ENCODE data around the gene MAPKAP1.
A peak's percentile ranks its signal among the peaks of the same experiment; 100 is the strongest.

Gene MAPKAP1

GRCh38 chr9:125411171-125411756 is 295.7 kb downstream of the MAPKAP1 start:
- H2AFZ ChIP-seq (ENCODE audit: low read depth, low read length): no peak overlapping the region
- H3K27me3 ChIP-seq (ENCODE audit: insufficient read depth, low read length, poor library complexity): no peaks in the 10 kb centered on the region
- no peak overlapping the region for H3K4me2 ChIP-seq (ENCODE audit: insufficient read depth, low read length)

GRCh38 chr9:125410522-125410894 is 296.5 kb downstream of the MAPKAP1 start:
- Histone ChIP-seq H3K27me3 (ENCODE audit: insufficient read depth, low read length, poor library complexity) (no peaks in the 10 kb centered on the region), H2AFZ (ENCODE audit: low read depth, low read length) (0 out of 2 replicates have a peak overlapping the region, but pooled peaks have one; percentile 43), H3K4me2 (ENCODE audit: insufficient read depth, low read length) (no peak overlapping the region), H3K9ac (ENCODE audit: low read depth, low read length) (no peak overlapping the region), H3K36me3 (ENCODE audit: insufficient read depth, low read length) (no peaks in the 10 kb centered on the region), H4K20me1 (ENCODE audit: insufficient read depth, low read length) (peaks cover 7% of the 10 kb centered on the region; the same call in 1 of the 2 replicates), H3K4me1 (ENCODE audit: insufficient read depth, low read length) (peaks cover 19% of the 10 kb centered on the region), H3K9me3 (ENCODE audit: insufficient read depth, low read length, severe bottlenecking) (no peaks in the 10 kb centered on the region), H3K4me3 (ENCODE audit: low read depth in 1 of 2, low read length in 2 of 2) (no peak overlapping the region), H3K27ac (ENCODE audit: low read length) (no peak overlapping the region), H3K79me2 (ENCODE audit: insufficient read depth, low read length) (no peaks in the 10 kb centered on the region)
- DNase-seq (no peak), ATAC-seq (ENCODE audit: insufficient read depth, low read depth) (no peak)
- no peak for TF ChIP-seq EZH2 (IDR thresholded peaks at IDR 0.05; ENCODE audit: borderline replicate concordance, low read depth, low read length, severe bottlenecking)

More at GRCh38 chr9:125411171-125411756, 295.7 kb downstream of the MAPKAP1 start:
- Histone ChIP-seq H3K9me3 (ENCODE audit: insufficient read depth, low read length, severe bottlenecking) (no peaks in the 10 kb centered on the region), H3K27ac (ENCODE audit: low read length) (no peak overlapping the region), H3K4me1 (ENCODE audit: insufficient read depth, low read length) (peaks cover 19% of the 10 kb centered on the region), H3K4me3 (ENCODE audit: low read depth in 1 of 2, low read length in 2 of 2) (no peak overlapping the region), H3K36me3 (ENCODE audit: insufficient read depth, low read length) (no peaks in the 10 kb centered on the region), H3K79me2 (ENCODE audit: insufficient read depth, low read length) (no peaks in the 10 kb centered on the region), H3K9ac (ENCODE audit: low read depth, low read length) (no peak overlapping the region), H4K20me1 (ENCODE audit: insufficient read depth, low read length) (peaks cover 7% of the 10 kb centered on the region; the same call in 1 of the 2 replicates)
- TF ChIP-seq EZH2 (IDR thresholded peaks at IDR 0.05; ENCODE audit: borderline replicate concordance, low read depth, low read length, severe bottlenecking): no peak
- DNase-seq: no peak
- ATAC-seq (ENCODE audit: insufficient read depth, low read depth): no peak

DNA sequence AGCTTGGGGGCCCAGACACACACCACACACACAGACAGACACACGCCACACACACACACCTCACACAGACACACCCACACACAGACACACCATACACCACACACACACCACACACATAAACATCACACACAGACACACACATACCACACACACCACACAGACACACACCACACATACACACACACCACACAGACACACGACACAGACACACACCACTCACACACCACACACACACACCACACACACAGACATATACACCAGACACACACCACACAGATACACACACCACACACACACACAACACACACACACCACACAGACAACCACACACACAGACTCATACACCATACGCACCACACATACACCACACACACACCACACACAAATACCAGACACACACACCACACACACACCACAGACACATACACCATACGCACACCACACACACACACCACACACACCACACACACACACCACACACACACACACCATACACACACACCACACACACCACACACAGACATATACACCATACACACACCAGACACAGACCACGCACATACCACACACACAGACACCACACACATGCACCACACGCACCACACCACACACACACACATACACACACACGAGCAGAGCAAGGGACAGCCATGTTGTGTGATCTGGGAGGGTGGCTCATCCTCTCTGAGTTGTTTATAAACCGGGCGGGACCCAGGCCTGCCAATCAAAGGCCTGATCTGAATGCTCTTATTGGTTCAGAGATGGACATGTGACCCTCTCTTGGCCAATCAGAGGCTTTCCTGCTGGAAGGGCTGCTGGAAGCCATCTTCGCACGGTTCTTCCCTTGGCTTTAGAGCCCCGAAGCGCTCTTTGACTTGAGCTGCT is 297.1 kb downstream of the MAPKAP1 start:
- H4K20me1 ChIP-seq (ENCODE audit: insufficient read depth, low read length): peaks cover 7% of the 10 kb centered on the region; the same call in 1 of the 2 replicates
- no peaks in the 10 kb centered on the region for H3K27me3 ChIP-seq (ENCODE audit: insufficient read depth, low read length, poor library complexity)
- H2AFZ ChIP-seq (ENCODE audit: low read depth, low read length): 0 out of 2 replicates have a peak overlapping the region, but pooled peaks have one; percentile 43
- no peaks in the 10 kb centered on the region for H3K36me3 ChIP-seq (ENCODE audit: insufficient read depth, low read length)
- H3K9me3 ChIP-seq (ENCODE audit: insufficient read depth, low read length, severe bottlenecking): no peaks in the 10 kb centered on the region
- no peak overlapping the region for H3K4me3 ChIP-seq (ENCODE audit: low read depth in 1 of 2, low read length in 2 of 2)
- TF ChIP-seq, protein P1, sequence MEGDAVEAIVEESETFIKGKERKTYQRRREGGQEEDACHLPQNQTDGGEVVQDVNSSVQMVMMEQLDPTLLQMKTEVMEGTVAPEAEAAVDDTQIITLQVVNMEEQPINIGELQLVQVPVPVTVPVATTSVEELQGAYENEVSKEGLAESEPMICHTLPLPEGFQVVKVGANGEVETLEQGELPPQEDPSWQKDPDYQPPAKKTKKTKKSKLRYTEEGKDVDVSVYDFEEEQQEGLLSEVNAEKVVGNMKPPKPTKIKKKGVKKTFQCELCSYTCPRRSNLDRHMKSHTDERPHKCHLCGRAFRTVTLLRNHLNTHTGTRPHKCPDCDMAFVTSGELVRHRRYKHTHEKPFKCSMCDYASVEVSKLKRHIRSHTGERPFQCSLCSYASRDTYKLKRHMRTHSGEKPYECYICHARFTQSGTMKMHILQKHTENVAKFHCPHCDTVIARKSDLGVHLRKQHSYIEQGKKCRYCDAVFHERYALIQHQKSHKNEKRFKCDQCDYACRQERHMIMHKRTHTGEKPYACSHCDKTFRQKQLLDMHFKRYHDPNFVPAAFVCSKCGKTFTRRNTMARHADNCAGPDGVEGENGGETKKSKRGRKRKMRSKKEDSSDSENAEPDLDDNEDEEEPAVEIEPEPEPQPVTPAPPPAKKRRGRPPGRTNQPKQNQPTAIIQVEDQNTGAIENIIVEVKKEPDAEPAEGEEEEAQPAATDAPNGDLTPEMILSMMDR (IDR thresholded peaks at IDR 0.05; ENCODE audit: borderline replicate concordance, extremely low read depth, low read length, poor library complexity, severe bottlenecking): no peak
- TF ChIP-seq EZH2 (IDR thresholded peaks at IDR 0.05; ENCODE audit: borderline replicate concordance, low read depth, low read length, severe bottlenecking): no peak
- peaks cover 19% of the 10 kb centered on the region for H3K4me1 ChIP-seq (ENCODE audit: insufficient read depth, low read length)
- H3K79me2 ChIP-seq (ENCODE audit: insufficient read depth, low read length): no peaks in the 10 kb centered on the region
- no peak overlapping the region for H3K27ac ChIP-seq (ENCODE audit: low read length)
- no peak overlapping the region for H3K9ac ChIP-seq (ENCODE audit: low read depth, low read length)
- peak overlapping the region; percentile 32; the same call in 1 of the 2 replicates for H3K4me2 ChIP-seq (ENCODE audit: insufficient read depth, low read length)
- DNase-seq: peak; percentile 52
- 0 out of 3 replicates have a peak, but pooled peaks have one; percentile 20 for ATAC-seq (ENCODE audit: insufficient read depth, low read depth)

- Histone ChIP-seq H3K36me3 (ENCODE audit: insufficient read depth, low read length) (no peaks in the 10 kb centered on the region), H3K9ac (ENCODE audit: low read depth, low read length) (no peak overlapping the region), H2AFZ (ENCODE audit: low read depth, low read length) (no peak overlapping the region), H3K4me2 (ENCODE audit: insufficient read depth, low read length) (no peak overlapping the region), H3K79me2 (ENCODE audit: insufficient read depth, low read length) (no peaks in the 10 kb centered on the region), H3K27me3 (ENCODE audit: insufficient read depth, low read length, poor library complexity) (no peaks in the 10 kb centered on the region), H3K4me3 (ENCODE audit: low read depth in 1 of 2, low read length in 2 of 2) (no peak overlapping the region), H3K4me1 (ENCODE audit: insufficient read depth, low read length) (peaks cover 19% of the 10 kb centered on the region), H3K9me3 (ENCODE audit: insufficient read depth, low read length, severe bottlenecking) (no peaks in the 10 kb centered on the region), H4K20me1 (ENCODE audit: insufficient read depth, low read length) (peaks cover 7% of the 10 kb centered on the region; the same call in 1 of the 2 replicates), H3K27ac (ENCODE audit: low read length) (no peak overlapping the region)
- TF ChIP-seq, protein P1 (IDR thresholded peaks at IDR 0.05; ENCODE audit: borderline replicate concordance, extremely low read depth, low read length, poor library complexity, severe bottlenecking): no peak
- TF ChIP-seq EZH2 (IDR thresholded peaks at IDR 0.05; ENCODE audit: borderline replicate concordance, low read depth, low read length, severe bottlenecking): no peak
- ATAC-seq (ENCODE audit: insufficient read depth, low read depth) (no peak), DNase-seq (no peak)
Measured at GRCh38 chr9:125409217-125409636, 297.8 kb downstream of the MAPKAP1 start.

All from DND-41 (cell line).